Measurements from ENCODE around the gene DMRTC1B.
"Not testable (repeated sequence)": the region's sequence is repeated elsewhere in the genome, so short reads cannot be mapped to it uniquely, and the experiment has no call there.

DNA sequence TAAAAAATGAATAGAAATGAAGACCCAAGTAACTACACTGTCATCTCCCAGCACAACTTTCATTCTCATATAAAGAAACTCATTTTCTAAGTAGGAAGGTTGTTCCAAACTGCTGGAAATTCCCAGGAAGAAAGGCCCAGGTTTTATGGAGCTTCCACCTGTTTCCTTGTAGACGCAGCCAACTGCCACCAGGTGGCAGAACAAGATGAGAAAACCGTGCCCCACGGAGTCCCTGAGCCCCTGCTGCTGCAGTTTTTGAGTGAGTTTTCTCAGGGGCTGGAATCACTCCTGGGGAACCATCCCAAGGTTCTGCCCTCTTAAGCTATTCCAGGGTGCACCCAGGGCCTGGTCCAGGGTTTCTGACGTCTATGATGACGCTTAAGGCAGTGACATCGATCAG is 7.3 kb downstream of the DMRTC1B start:
- TF ChIP-seq, protein P1, sequence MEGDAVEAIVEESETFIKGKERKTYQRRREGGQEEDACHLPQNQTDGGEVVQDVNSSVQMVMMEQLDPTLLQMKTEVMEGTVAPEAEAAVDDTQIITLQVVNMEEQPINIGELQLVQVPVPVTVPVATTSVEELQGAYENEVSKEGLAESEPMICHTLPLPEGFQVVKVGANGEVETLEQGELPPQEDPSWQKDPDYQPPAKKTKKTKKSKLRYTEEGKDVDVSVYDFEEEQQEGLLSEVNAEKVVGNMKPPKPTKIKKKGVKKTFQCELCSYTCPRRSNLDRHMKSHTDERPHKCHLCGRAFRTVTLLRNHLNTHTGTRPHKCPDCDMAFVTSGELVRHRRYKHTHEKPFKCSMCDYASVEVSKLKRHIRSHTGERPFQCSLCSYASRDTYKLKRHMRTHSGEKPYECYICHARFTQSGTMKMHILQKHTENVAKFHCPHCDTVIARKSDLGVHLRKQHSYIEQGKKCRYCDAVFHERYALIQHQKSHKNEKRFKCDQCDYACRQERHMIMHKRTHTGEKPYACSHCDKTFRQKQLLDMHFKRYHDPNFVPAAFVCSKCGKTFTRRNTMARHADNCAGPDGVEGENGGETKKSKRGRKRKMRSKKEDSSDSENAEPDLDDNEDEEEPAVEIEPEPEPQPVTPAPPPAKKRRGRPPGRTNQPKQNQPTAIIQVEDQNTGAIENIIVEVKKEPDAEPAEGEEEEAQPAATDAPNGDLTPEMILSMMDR (IDR thresholded peaks at IDR 0.05) = not testable (repeated sequence)
- TF ChIP-seq POLR2A (IDR thresholded peaks at IDR 0.05) = not testable (repeated sequence)

Data from Peyer's patch (tissue), 4 donors.